Tibial artery (tissue), 4 donors: Measurements from ENCODE around the gene PKDREJ.

Experiments used
- DNase-seq, 2 donors: peaks; one replicate each; pipeline ENCODE4 v3.0.0-alpha.2; 2019
- H3K27ac ChIP-seq, 2 donors: fragments of 200-600 bp; sonication (generic) in 1 of 2; 1 replicate in 1 of 2; 2 replicates in 1 of 2; pipeline ENCODE4 v1.5.1; 2018 to 2019; ENCODE audit warnings: mild to moderate bottlenecking in 1 of 2
- H3K27me3 ChIP-seq, 2 donors: fragments of 200-600 bp; sonication (generic) in 1 of 2; one replicate each; pipeline versions ENCODE4 v1.5.1 to v1.6.0; 2016 to 2019
- H3K36me3 ChIP-seq, 3 donors: fragments of 200-600 bp; sonication (generic) in 2 of 3; one replicate each; pipeline ENCODE4 v1.5.1; 2016 to 2019; ENCODE audit warnings: mild to moderate bottlenecking in 2 of 3
- H3K4me1 ChIP-seq, 4 donors: fragments of 200-600 bp; sonication (generic) in 2 of 4; 1 replicate in 3 of 4; 2 replicates in 1 of 4; pipeline ENCODE4 v1.5.1; 2016 to 2019
- H3K4me3 ChIP-seq, 2 donors: fragments of 200-600 bp; sonication (generic) in 1 of 2; 1 replicate in 1 of 2; 2 replicates in 1 of 2; pipeline ENCODE4 v1.5.1; 2018 to 2019; ENCODE audit warnings: mild to moderate bottlenecking in 2 of 2
- H3K9me3 ChIP-seq, 3 donors: fragments of 200-600 bp; sonication (generic) in 1 of 3; one replicate each; pipeline ENCODE4 v1.5.1; 2016 to 2019
- CTCF ChIP-seq, 2 experiments: fragments of 200-600 bp in 1 of 2; fragments of 450-650 bp in 1 of 2; IDR thresholded peaks; one replicate each; pipeline ENCODE4 v1.5.1; 2017 to 2019; ENCODE audit warnings: antibody characterized with exemption in 2 of 2, mild to moderate bottlenecking in 1 of 2, moderate library complexity in 1 of 2
- intact Hi-C: fragments of 100-400 bp; cut with DNase I; formaldehyde crosslinking; loops from one replicate; pipeline ENCODE4 v1.15.0; 2023; ENCODE audit warnings: low total_unique reads

The PKDREJ gene

GRCh38 chr22:46290121-46290842 is 27.1 kb upstream of the PKDREJ start:
- H3K27ac ChIP-seq = no peak overlapping the region
- H3K4me3 ChIP-seq = no peak overlapping the region
- DNase-seq = no peak
- no peaks in the 10 kb centered on the region for H3K27me3 ChIP-seq
- no peaks in the 10 kb centered on the region for H3K4me1 ChIP-seq
- intact Hi-C loops = no loop called here
- peaks cover 35 to 90% (median 66%) of the 10 kb centered on the region in 3 donors for H3K36me3 ChIP-seq
- peaks cover 0 to 7% (median 0%) of the 10 kb centered on the region in 3 donors for H3K9me3 ChIP-seq
- TF ChIP-seq CTCF (IDR thresholded peaks at IDR 0.05) = no peak

- peaks cover 43 to 99% (median 74%) of the 10 kb centered on the region in 3 donors for H3K36me3 ChIP-seq
- intact Hi-C loops = no loop called here
Measured at GRCh38 chr22:46289244-46289891, 26.2 kb upstream of the PKDREJ start.

GRCh38 chr22:46288846-46289243 is 25.7 kb upstream of the PKDREJ start:
- Histone ChIP-seq H3K9me3 (peaks cover 0 to 7% (median 0%) of the 10 kb centered on the region in 3 donors), H3K27me3 (no peaks in the 10 kb centered on the region), H3K36me3 (peaks cover 48 to 100% (median 79%) of the 10 kb centered on the region in 3 donors), H3K4me3 (no peak overlapping the region), H3K27ac (no peak overlapping the region), H3K4me1 (no peaks in the 10 kb centered on the region)
- intact Hi-C loops = no loop called here
- DNase-seq = no peak
- TF ChIP-seq CTCF (IDR thresholded peaks at IDR 0.05) = no peak

More at GRCh38 chr22:46289244-46289891, 26.2 kb upstream of the PKDREJ start:
- Histone ChIP-seq H3K27me3 (no peaks in the 10 kb centered on the region), H3K9me3 (peaks cover 0 to 7% (median 0%) of the 10 kb centered on the region in 3 donors), H3K4me1 (no peaks in the 10 kb centered on the region), H3K27ac (no peak overlapping the region), H3K4me3 (no peak overlapping the region)
- no peak for TF ChIP-seq CTCF (IDR thresholded peaks at IDR 0.05)
- peak in 1 of 2 donors; percentile 64 for DNase-seq

- H3K4me3 ChIP-seq = no peak overlapping the region
- no peak for TF ChIP-seq CTCF (IDR thresholded peaks at IDR 0.05)
- intact Hi-C loops = no loop called here
- no peak overlapping the region for H3K27ac ChIP-seq
- H3K36me3 ChIP-seq = peaks cover 50 to 100% (median 79%) of the 10 kb centered on the region in 3 donors
- DNase-seq = peak in 1 of 2 donors; percentile 68
- H3K27me3 ChIP-seq = no peaks in the 10 kb centered on the region
- H3K9me3 ChIP-seq = peaks cover 0 to 7% (median 0%) of the 10 kb centered on the region in 3 donors
- H3K4me1 ChIP-seq = no peaks in the 10 kb centered on the region
Measured at GRCh38 chr22:46287873-46288751, 25.0 kb upstream of the PKDREJ start.
